Measurements from ENCODE around the gene NRCAM.

DNA sequence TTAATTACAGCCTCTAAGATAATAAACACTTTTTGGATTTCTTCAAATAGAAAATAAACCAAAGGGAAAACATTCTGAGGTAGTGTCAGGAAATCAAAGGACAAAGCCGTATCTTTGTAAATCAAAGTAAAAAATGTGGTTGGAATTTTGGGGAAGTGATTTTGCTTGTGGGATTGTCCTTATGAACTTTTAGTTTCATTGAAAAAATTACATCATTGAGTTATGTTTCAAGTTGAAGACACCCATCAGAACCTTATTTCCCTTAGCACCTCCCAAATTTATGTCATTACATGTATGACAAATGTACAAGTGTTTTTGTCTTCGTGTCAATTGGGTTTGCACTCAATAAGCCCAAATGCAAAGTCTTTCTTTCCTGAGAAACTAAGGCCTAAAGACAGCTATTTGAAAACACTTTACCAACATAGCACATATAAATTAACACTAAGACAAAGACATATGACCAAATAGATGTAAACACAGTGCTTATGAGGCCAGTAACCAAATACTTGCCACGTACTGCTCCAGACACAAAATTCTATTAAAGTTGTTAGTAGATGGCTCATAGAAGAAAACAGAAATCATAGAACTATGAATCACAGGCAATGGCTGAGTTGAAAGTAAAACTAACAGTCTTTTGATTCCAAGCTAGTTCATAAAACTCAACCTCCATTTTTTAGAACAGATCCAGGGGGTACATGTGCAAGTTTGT lies 299.2 kb downstream of the NRCAM start:
- TF ChIP-seq, protein P1, sequence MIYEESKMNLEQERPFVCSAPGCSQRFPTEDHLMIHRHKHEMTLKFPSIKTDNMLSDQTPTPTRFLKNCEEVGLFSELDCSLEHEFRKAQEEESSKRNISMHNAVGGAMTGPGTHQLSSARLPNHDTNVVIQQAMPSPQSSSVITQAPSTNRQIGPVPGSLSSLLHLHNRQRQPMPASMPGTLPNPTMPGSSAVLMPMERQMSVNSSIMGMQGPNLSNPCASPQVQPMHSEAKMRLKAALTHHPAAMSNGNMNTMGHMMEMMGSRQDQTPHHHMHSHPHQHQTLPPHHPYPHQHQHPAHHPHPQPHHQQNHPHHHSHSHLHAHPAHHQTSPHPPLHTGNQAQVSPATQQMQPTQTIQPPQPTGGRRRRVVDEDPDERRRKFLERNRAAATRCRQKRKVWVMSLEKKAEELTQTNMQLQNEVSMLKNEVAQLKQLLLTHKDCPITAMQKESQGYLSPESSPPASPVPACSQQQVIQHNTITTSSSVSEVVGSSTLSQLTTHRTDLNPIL (CRISPR knock-in tag; IDR thresholded peaks at IDR 0.05; ENCODE audit: low read depth), result no peak
- TF ChIP-seq ZNF70 (CRISPR knock-in tag; IDR thresholded peaks at IDR 0.05) (no peak), RARB (CRISPR knock-in tag; IDR thresholded peaks at IDR 0.05) (no peak), ZFP3 (CRISPR knock-in tag; IDR thresholded peaks at IDR 0.05) (no peak), PPARA (CRISPR knock-in tag; IDR thresholded peaks at IDR 0.05; ENCODE audit: borderline replicate concordance) (no peak), ZNF8 (CRISPR knock-in tag; IDR thresholded peaks at IDR 0.05) (no peak), TCF4 (CRISPR knock-in tag; IDR thresholded peaks at IDR 0.05; ENCODE audit: borderline replicate concordance) (no peak), OSR1 (CRISPR knock-in tag; IDR thresholded peaks at IDR 0.05) (no peak)
- TF ChIP-seq, protein P2, sequence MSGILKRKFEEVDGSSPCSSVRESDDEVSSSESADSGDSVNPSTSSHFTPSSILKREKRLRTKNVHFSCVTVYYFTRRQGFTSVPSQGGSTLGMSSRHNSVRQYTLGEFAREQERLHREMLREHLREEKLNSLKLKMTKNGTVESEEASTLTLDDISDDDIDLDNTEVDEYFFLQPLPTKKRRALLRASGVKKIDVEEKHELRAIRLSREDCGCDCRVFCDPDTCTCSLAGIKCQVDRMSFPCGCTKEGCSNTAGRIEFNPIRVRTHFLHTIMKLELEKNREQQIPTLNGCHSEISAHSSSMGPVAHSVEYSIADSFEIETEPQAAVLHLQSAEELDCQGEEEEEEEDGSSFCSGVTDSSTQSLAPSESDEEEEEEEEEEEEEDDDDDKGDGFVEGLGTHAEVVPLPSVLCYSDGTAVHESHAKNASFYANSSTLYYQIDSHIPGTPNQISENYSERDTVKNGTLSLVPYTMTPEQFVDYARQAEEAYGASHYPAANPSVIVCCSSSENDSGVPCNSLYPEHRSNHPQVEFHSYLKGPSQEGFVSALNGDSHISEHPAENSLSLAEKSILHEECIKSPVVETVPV (CRISPR knock-in tag; IDR thresholded peaks at IDR 0.05), result no peak
- TF ChIP-seq, protein P3, sequence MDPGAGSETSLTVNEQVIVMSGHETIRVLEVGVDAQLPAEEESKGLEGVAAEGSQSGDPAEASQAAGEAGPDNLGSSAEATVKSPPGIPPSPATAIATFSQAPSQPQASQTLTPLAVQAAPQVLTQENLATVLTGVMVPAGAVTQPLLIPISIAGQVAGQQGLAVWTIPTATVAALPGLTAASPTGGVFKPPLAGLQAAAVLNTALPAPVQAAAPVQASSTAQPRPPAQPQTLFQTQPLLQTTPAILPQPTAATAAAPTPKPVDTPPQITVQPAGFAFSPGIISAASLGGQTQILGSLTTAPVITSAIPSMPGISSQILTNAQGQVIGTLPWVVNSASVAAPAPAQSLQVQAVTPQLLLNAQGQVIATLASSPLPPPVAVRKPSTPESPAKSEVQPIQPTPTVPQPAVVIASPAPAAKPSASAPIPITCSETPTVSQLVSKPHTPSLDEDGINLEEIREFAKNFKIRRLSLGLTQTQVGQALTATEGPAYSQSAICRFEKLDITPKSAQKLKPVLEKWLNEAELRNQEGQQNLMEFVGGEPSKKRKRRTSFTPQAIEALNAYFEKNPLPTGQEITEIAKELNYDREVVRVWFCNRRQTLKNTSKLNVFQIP (CRISPR knock-in tag; IDR thresholded peaks at IDR 0.05; ENCODE audit: borderline replicate concordance, low read depth), result no peak
- TF ChIP-seq, protein P4, sequence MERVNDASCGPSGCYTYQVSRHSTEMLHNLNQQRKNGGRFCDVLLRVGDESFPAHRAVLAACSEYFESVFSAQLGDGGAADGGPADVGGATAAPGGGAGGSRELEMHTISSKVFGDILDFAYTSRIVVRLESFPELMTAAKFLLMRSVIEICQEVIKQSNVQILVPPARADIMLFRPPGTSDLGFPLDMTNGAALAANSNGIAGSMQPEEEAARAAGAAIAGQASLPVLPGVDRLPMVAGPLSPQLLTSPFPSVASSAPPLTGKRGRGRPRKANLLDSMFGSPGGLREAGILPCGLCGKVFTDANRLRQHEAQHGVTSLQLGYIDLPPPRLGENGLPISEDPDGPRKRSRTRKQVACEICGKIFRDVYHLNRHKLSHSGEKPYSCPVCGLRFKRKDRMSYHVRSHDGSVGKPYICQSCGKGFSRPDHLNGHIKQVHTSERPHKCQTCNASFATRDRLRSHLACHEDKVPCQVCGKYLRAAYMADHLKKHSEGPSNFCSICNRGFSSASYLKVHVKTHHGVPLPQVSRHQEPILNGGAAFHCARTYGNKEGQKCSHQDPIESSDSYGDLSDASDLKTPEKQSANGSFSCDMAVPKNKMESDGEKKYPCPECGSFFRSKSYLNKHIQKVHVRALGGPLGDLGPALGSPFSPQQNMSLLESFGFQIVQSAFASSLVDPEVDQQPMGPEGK (CRISPR knock-in tag; IDR thresholded peaks at IDR 0.05; ENCODE audit: borderline replicate concordance), result no peak
- TF ChIP-seq, protein P5, sequence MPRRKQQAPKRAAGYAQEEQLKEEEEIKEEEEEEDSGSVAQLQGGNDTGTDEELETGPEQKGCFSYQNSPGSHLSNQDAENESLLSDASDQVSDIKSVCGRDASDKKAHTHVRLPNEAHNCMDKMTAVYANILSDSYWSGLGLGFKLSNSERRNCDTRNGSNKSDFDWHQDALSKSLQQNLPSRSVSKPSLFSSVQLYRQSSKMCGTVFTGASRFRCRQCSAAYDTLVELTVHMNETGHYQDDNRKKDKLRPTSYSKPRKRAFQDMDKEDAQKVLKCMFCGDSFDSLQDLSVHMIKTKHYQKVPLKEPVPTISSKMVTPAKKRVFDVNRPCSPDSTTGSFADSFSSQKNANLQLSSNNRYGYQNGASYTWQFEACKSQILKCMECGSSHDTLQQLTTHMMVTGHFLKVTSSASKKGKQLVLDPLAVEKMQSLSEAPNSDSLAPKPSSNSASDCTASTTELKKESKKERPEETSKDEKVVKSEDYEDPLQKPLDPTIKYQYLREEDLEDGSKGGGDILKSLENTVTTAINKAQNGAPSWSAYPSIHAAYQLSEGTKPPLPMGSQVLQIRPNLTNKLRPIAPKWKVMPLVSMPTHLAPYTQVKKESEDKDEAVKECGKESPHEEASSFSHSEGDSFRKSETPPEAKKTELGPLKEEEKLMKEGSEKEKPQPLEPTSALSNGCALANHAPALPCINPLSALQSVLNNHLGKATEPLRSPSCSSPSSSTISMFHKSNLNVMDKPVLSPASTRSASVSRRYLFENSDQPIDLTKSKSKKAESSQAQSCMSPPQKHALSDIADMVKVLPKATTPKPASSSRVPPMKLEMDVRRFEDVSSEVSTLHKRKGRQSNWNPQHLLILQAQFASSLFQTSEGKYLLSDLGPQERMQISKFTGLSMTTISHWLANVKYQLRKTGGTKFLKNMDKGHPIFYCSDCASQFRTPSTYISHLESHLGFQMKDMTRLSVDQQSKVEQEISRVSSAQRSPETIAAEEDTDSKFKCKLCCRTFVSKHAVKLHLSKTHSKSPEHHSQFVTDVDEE (CRISPR knock-in tag; IDR thresholded peaks at IDR 0.05), result no peak
